Nephron (organoid): ENCODE results near the gene IGF2.

Experiments used
- H3K27ac Mint-ChIP-seq, 3 experiments: 2 replicates each; pipeline ENCODE4 v1.8.0; 2020; ENCODE audit warnings: mixed read lengths in 3 of 3, mild to moderate bottlenecking in 2 of 3, moderate library complexity in 1 of 3
- H3K27me3 Mint-ChIP-seq: 2 replicates; pipeline ENCODE4 v1.8.0; 2021; ENCODE audit warnings: low read depth, mild to moderate bottlenecking, moderate library complexity, mixed read lengths
- H3K36me3 Mint-ChIP-seq: 2 replicates; pipeline ENCODE4 v1.8.0; 2020; ENCODE audit warnings: low read depth, mixed read lengths
- H3K4me1 Mint-ChIP-seq: 2 replicates; pipeline ENCODE4 v1.8.0; 2020; ENCODE audit warnings: mixed read lengths
- H3K4me3 Mint-ChIP-seq, 3 experiments: 2 replicates each; pipeline ENCODE4 v1.8.0; 2020; ENCODE audit warnings: mild to moderate bottlenecking in 3 of 3, mixed read lengths in 3 of 3, moderate library complexity in 2 of 3
- H3K9me3 Mint-ChIP-seq: 2 replicates; pipeline ENCODE4 v1.8.0; 2020; ENCODE audit warnings: mixed read lengths
- TF ChIP-seq, protein P1 (sequence below), 3 experiments: fragments of 200-600 bp; sonication (generic); IDR thresholded peaks; one replicate each; pipeline ENCODE4 v1.5.0; 2021; ENCODE audit warnings: antibody characterized with exemption in 3 of 3; ENCODE audit not compliant: unreplicated experiment in 3 of 3

IGF2 gene

DNA sequence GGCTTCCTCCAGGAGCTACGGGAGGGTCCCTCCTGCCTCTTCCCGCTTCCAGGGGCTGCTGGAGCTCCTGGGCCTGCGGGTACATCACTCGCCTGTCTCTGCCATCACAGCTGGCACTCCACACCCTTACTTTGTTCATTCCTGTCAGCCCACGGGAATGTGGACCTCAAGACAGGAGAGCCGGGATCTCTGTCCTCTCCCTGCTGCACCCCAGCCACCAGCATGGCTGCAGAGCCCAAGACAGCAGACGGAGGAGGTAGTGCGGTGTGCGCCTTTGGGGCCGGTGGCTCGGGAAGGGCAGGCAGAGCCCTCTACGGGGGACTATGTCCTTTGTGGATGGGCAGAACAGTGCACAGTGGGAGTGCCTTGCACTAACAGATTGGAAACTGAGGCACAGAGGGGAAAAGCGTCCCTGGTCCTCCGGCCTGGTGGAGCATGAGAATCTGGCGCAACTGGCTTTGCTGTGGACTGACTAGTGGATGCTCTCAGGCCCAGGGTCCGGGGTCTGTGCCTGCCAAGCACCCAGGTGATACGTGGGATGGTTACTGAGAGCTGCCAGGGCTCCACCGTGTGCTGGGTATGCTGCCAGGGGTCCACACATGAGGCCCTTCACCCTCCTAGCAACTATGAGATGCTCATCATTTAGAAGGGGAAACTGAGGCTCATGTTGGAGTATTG, 47.3 kb downstream of the IGF2 start:
- H3K27ac Mint-ChIP-seq: no peak overlapping the region
- H3K27me3 Mint-ChIP-seq: peaks cover 18% of the 10 kb centered on the region
- peaks cover 4% of the 10 kb centered on the region for H3K9me3 Mint-ChIP-seq
- H3K36me3 Mint-ChIP-seq: no peaks in the 10 kb centered on the region
- no peak overlapping the region for H3K4me3 Mint-ChIP-seq
- peaks cover 2% of the 10 kb centered on the region for H3K4me1 Mint-ChIP-seq
- TF ChIP-seq, protein P1, sequence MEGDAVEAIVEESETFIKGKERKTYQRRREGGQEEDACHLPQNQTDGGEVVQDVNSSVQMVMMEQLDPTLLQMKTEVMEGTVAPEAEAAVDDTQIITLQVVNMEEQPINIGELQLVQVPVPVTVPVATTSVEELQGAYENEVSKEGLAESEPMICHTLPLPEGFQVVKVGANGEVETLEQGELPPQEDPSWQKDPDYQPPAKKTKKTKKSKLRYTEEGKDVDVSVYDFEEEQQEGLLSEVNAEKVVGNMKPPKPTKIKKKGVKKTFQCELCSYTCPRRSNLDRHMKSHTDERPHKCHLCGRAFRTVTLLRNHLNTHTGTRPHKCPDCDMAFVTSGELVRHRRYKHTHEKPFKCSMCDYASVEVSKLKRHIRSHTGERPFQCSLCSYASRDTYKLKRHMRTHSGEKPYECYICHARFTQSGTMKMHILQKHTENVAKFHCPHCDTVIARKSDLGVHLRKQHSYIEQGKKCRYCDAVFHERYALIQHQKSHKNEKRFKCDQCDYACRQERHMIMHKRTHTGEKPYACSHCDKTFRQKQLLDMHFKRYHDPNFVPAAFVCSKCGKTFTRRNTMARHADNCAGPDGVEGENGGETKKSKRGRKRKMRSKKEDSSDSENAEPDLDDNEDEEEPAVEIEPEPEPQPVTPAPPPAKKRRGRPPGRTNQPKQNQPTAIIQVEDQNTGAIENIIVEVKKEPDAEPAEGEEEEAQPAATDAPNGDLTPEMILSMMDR (IDR thresholded peaks at IDR 0.05; ENCODE audit: unreplicated experiment in 3 of 3): no peak

DNA sequence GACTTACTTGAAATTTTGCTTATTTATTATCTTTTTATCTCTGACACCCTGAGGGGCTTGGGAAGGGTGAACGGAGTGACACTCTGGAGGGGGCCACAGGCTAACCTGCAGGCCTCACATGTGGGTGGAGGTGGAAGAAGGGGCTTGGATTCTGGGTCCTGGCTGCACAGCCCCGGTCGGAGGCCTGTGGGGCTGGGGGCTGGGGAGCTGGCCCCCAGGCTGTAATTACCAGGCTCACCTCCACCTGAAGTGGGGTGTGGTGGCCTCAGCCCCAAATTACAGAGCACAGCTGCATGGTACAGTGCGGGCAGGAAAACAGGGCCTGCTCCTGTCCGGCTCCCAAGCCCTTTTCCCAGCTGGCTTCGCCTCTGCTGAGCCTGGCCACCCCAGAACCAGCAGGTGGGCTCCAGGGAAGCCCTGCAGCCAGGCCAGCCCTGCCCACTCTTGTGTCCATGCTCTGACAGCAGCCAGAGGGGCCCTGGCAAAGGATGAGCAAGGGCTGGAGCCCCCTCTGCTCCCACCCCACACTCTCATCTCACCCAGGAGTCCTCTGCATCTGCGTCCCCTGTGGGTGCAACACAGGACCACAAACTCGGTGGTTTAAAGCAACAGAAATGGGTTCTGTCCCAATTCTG, 48.0 kb downstream of the IGF2 start:
- Mint-ChIP-seq H3K36me3 (no peaks in the 10 kb centered on the region), H3K9me3 (peaks cover 4% of the 10 kb centered on the region), H3K4me1 (no peaks in the 10 kb centered on the region), H3K27ac (no peak overlapping the region), H3K27me3 (peaks cover 18% of the 10 kb centered on the region), H3K4me3 (no peak overlapping the region)
- TF ChIP-seq, protein P1 (IDR thresholded peaks at IDR 0.05; ENCODE audit: unreplicated experiment in 3 of 3): no peak

DNA sequence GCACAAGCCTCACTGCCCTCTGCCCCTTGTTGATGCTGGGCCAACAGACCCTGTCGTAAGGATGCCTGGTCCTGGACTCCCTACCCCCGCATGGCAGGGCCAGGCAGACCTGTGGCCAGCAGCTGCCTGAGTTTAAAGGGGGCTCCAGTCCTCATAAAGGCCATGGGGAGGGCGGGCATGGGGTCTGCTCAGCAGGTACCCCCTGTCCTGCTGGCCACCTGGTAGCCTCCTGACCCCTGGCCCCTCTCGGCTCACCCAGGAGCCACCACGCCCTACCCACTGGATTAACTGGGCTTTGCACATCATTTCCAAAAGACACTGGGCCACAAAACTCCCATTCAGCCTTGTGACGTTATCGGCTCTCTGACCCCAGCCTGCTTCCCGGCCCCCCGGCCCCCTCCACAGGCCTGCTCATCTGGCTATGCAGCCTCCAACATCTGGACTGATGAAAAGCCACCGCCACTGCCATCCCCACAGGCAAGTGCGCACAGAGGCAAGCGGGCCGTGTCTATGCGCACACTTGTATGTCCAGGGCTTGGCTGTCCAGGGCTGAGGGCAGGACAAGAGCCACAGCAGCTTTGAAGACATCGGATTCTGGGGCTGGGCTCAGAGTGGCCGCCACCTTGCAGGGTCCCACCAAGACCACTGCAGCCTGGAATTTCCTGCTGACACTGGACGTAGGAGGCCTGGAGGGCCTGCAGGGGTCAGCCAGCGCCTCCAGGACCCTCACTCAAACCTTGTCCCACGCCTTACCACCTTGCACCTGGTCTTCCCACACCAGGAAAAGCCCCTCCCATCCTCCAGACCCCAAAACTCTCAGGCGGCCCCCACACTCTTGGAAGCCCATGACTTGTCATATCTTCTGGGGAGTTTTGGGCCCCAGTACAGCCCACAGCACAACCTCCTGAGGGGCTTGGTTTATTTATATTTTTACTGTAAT, 48.7 kb downstream of the IGF2 start:
- Mint-ChIP-seq H3K27ac (no peak overlapping the region), H3K27me3 (peaks cover 14% of the 10 kb centered on the region), H3K9me3 (peaks cover 4% of the 10 kb centered on the region), H3K4me1 (no peaks in the 10 kb centered on the region), H3K4me3 (no peak overlapping the region), H3K36me3 (no peaks in the 10 kb centered on the region)
- TF ChIP-seq, protein P1 (IDR thresholded peaks at IDR 0.05; ENCODE audit: unreplicated experiment in 3 of 3): no peak

DNA sequence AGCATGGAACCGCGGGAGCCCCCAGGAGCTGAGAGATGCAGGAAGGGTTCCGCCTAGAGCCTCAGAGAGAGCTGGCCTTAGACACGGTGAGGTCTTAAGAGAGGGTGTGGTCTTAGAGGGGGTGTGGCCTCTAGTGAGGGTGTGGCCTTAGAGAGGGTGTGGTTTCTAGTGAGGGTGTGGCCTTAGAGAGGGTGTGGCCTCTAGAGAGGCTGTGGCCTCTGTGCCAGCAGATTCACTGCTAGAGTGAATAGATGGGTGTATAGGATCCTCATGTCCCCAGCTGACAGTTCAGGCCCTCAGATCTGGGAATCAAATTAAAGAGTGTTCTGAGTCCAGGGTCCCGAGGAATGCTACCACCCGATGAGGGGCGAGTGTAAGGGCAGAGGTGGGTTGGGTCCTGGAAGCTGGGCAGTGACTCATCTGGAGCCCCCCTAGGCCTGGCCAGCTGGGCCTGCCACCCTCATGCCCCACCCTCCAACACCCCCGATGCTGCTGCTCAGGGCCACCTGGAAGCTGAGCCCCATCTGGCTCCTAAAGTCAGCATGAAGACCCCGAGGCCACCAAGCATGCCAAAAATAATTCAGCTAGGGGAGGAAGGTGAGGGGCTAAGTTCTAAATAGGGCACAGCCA, 49.5 kb downstream of the IGF2 start:
- H3K27ac Mint-ChIP-seq: no peak overlapping the region
- H3K9me3 Mint-ChIP-seq: peaks cover 8% of the 10 kb centered on the region
- no peak overlapping the region for H3K4me3 Mint-ChIP-seq
- peaks cover 14% of the 10 kb centered on the region for H3K27me3 Mint-ChIP-seq
- H3K36me3 Mint-ChIP-seq: peaks cover 5% of the 10 kb centered on the region
- TF ChIP-seq, protein P1 (IDR thresholded peaks at IDR 0.05; ENCODE audit: unreplicated experiment in 3 of 3): no peak
- H3K4me1 Mint-ChIP-seq: no peaks in the 10 kb centered on the region

DNA sequence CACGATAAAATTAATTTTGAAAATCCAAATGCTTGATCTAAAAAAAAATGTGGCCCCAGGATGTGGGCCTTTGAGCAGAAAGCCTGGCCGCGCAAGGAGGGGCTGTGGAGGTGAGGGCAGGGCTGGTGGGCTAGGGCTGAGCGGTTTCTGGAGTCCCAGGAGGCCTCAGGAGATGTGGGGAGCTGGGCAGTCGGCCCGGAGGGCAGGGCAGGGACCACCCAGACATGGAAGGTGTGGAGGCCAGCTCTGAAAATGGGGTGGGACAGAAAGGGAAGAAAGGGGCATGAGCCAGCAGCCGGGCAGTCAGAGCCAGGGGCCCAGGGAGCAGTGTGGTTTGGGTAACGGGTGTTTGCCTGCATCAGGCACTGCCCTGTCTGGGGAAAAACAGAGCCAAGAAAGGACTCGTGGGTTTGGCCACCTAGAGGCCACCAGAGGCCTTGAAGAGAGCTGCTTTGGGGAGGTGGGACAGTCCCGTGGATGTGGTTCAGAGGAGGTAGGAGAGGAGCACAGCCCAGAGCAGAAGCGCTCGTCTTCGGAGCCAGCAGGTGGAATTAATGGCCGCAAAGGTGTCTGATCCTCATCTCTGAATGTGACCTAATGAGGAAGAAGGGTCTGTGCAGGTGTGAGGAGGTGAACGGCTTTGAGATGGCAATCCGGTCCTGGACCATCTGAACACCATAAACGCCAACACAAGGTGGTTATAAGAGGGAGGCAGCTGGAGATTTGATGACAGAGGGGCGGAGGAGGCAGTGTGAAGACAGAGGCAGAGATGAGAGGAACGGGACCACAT, 50.2 kb downstream of the IGF2 start:
- Mint-ChIP-seq H3K27me3 (peaks cover 14% of the 10 kb centered on the region), H3K27ac (no peak overlapping the region), H3K4me1 (no peaks in the 10 kb centered on the region), H3K9me3 (peaks cover 14% of the 10 kb centered on the region), H3K36me3 (peaks cover 5% of the 10 kb centered on the region), H3K4me3 (no peak overlapping the region)
- TF ChIP-seq, protein P1 (IDR thresholded peaks at IDR 0.05; ENCODE audit: unreplicated experiment in 3 of 3): no peak
